Panc1 (cell line): ENCODE measurements around the gene MAPK13.

Source experiments
- CTCF ChIP-seq: fragments of 450-650 bp; IDR thresholded peaks from 2 replicates; pipeline ENCODE4 v1.5.1; 2017; ENCODE audit warnings: mild to moderate bottlenecking
- POLR2AphosphoS5 ChIP-seq: IDR thresholded peaks from 2 replicates; pipeline ENCODE4 v1.6.1; 2012; ENCODE audit warnings: mild to moderate bottlenecking, low read depth, low read length, moderate library complexity
- REST ChIP-seq, 2 experiments: IDR thresholded peaks; 2 replicates each; pipeline ENCODE4 v1.6.1; 2011 to 2012; ENCODE audit warnings: low read depth in 2 of 2, control low read depth in 1 of 2, low read length in 1 of 2, mild to moderate bottlenecking in 1 of 2, moderate library complexity in 1 of 2; ENCODE audit not compliant: insufficient read depth in 1 of 2

- TF ChIP-seq CTCF (no peak), REST (IDR thresholded peaks at IDR 0.05; ENCODE audit: insufficient read depth in 1 of 2, low read depth in 2 of 2, low read length in 1 of 2) (no peak), POLR2AphosphoS5 (no peak)
Measured at GRCh38 chr6:36113703-36114102, 16.6 kb upstream of the MAPK13 start.
